DMS53 treated with DMSO at 0.1 percent for 48 hours (cell line): ENCODE measurements around the gene GHRHR.

Experiments
- DNase-seq: peaks from one replicate; lab custom pipeline; 2025; ENCODE audit not compliant: unreplicated experiment; lab: John Stamatoyannopoulos, UW

Gene GHRHR

DNA sequence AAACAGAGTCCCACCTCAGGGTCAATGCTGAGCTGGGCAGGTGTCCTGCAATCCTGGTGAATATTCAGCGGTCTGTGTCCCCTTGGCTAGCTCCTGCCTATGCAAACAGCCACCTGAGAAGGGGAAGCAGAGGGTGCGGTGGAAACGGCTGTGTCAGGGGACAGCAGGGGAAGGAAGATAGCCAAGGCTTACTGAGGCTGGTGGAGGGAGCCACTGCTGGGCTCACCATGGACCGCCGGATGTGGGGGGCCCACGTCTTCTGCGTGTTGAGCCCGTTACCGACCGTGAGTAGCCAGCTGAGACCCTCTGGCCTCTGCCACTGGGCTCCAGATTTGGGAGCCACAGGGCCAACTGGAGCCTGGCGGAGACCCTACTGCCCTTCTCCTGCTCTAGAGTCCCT is at the start of gene GHRHR:
Gene GHRHR (plus strand): TSS at position 112 of the 400 bp plus-strand sequence. CDS start 116 bp downstream, at position 228.
- no peak for DNase-seq

DNA sequence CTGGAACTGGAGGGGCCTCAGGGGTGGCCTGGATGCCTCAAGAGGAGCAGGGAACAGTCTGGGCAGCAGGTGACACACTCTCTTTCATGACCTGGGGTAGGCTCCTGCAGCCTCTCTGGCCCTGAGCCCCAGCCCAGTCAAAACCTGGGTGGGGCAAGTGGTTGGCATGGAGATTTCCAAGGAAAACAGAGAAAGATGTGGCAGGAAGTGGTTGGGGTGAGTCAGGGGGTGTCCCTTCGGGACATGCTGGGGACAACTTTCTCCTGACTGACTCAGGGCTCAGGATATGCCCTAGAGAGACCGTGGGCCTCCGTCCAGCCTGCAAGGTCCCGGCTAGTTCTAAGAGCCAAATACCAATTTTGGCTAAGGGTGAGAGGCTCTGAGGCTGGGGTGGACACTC is 49.2 kb upstream of the GHRHR start:
- no peak for DNase-seq

DNA sequence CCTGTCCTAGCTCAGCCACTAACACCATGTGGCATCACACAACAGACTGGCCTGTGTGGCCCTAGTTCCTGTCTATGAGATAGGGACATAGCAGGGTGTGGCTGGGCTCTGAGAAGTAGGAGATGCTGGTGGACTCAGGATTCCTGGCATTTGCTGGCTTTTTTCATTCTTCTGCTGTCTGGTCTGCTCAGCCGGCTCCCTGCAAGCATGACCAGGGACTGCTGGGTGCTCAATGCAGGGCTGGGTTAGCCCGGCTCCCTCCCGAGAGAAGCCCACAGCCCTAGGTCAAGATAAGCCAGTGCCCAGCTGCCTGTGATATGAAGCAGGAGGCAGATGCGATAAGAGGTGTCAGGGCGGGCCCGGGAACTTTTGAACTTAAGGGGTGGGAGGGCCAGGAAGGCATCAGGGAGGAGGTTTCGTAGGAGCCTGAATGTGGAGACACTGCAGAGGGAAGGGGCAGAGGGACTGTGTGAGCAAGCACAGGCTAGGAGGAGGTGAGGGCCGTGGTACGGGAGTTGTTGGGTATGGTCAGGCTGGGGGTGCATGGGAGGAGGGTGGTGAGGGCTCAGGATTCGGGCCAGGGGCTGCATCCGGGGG is 48.6 kb upstream of the GHRHR start:
- DNase-seq, result no peak

DNA sequence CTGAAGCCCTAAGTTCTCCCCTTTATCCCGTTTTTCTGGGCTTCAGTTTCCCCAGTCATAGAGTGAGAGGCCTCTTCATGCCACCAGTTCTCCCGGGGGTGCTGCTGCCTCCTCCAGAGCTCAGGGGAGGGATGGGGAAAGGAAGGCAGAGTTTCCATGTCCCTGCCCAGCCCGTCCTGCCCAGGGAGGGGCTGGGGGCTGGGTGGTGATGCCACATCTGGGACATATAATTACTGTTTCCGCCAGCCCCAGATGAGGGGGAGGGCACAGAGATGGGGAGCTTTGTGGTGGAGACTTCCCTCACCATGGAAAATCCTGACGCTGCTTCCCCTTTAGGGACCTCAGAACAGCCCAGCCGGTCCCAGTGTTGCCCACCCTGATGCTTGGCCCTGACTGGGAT is 48.0 kb upstream of the GHRHR start:
- no peak for DNase-seq

DNA sequence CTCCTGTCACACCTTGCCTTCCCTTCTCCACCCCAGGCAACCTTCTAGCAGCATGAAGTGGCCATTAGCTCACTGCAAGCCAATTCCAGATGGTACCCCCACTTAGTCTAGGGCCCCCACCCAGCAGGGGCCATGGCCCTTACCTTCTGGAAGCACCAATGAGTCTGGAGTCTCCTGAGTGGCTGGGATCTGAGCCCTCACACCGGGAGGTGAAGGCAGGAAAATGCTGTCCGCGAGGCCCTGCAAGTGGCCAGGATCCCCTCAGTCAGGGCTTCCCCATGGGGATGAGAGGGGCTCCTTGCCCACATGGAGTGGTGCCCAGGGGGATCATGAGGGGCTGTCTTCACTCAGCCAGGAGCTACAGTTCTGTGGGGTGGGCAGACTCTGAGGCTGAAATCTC is 47.5 kb upstream of the GHRHR start:
- DNase-seq, result no peak

DNA sequence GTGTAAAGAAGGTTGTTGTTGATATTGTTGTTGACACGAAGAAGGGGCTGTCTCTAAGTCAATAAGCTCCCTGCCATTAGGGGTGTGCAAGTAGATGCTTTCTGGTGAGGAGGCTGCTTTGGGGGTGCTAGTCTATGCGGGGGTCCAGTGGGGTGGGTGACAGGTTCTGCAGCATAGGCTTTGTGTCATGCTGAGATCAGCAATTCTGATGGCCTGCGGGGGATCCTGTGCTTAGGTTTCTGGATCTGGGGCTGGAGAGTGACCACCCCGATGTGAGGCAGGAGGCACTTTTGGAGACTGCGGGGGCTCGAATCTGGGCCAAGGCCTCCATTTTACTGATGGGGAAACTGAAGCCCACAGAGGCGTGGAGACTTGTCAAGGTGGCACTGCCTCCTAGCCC is 47.0 kb upstream of the GHRHR start:
- no peak for DNase-seq

DNA sequence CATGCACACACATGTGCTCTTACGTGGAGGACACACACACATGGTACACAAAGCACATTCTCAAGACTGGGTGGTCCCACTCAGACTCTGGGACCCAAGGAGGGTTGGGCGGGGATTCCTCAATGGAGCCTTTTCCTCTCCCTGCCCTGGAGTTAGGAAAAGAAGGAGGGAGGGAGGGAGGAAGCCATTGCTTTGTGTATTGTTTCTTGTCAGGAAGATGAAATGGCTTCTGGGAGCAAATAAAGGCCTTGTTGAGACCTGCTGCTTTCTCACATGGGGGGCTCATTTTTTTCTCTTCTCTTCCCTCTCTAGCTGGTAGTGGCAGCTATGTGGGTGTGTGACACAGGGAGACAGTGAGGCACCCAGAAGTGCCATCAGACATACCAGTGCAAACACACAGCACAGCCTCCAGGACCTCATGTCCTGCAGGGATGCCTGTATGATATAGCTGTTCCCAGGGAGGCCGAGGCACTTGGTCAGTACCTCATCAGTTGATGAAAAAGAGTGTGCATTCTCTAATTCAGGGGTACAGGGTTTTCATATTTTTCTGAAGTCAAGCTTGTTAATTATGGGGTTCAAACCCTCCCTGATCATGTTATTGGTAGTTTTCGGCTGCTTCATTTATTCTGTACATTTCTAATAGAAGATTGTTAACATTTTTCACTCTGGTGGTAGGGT is 46.4 kb upstream of the GHRHR start:
- DNase-seq, result no peak

DNA sequence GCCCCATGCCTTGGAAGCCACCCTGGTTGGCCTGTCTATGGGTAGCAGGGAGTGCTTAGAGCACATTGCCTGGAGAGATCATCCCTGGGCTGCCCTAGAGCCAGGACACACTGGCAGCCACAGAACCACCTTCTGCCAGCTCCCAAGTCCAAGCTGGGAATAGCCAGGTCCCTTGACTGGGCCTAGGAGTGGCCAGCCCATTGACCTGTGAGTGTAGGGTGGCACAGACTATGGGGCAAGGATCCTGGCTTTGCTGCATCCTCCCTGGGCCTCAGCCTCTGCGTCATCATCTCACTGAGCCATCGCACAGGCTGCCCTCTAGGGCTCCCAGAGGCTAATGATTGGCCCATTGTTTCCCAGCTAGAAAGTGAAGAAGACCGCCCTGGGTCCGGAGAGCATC is 45.1 kb upstream of the GHRHR start:
- no peak for DNase-seq

DNA sequence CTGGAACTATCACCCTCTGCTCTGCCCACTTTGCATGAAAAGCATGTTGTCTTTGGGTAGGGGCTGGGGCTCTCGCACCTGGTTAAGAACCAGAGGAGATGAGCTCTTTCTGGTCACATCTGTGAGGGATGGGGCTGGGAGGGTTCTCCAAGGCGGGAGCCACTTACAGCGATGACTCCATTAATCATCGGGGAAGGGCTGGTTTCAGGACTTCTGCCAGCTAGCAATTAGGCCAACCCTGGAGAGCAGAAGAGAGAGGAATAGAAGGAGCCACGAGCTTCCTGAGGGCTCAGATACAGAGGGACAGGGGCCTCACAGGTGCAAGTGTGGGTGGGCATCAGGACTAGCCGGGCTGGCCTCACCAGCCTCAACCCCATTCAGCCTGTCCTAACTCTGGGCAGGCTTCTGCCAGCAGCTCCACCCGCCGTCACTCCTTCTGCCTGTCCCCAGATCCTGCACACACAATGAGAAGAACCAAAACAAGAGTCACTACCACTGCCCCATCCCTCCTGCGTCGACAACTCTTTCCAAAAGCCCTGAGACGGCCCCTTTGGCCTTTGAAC is 43.7 kb upstream of the GHRHR start:
- no peak for DNase-seq

DNA sequence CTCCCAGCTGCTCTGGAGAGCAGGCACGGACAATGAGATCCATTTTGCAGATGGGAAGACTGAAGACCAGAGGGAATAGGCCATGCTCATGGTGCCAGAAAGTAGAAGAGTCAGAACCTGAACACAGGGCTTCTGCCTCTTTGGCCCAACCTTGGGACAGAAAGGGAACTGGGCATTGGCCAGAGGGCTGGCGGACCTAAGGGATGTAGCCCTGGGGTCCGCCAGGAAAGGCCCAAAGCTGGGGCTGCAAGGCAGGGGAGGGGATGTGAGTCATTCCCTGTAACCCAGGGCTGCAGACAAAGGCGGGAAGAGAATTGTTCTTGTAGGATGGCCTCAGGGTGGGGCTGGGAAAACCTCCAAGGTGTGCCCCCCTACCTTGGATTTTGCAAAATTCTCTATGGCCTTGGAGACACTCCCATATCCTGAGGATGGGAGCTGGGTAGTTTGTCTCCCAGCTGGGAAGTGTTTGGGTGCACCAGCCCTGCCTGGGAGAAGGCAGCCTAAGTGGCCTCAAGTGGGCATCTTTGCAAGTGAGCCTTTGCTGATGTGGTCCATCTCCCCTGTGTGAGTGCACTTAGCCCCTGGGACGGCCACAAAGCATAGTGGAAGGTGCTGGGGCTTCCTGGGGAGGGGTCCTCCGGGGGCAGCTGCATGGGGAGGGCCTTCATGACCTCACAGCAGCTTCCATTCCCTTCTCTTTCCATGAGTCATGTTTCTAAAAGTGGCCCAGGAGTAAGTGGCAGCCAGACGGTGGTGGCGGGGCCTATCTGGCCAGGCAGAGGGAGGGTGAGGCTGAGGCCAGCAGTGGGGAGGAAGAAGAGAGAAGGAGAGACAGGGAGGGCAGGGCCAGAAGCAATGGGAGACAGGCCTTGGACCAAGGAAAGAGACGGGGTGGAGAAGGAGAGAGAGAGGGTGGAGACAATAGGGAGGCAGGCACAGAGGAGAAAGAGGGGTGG is 42.9 kb upstream of the GHRHR start:
- no peak for DNase-seq

DNA sequence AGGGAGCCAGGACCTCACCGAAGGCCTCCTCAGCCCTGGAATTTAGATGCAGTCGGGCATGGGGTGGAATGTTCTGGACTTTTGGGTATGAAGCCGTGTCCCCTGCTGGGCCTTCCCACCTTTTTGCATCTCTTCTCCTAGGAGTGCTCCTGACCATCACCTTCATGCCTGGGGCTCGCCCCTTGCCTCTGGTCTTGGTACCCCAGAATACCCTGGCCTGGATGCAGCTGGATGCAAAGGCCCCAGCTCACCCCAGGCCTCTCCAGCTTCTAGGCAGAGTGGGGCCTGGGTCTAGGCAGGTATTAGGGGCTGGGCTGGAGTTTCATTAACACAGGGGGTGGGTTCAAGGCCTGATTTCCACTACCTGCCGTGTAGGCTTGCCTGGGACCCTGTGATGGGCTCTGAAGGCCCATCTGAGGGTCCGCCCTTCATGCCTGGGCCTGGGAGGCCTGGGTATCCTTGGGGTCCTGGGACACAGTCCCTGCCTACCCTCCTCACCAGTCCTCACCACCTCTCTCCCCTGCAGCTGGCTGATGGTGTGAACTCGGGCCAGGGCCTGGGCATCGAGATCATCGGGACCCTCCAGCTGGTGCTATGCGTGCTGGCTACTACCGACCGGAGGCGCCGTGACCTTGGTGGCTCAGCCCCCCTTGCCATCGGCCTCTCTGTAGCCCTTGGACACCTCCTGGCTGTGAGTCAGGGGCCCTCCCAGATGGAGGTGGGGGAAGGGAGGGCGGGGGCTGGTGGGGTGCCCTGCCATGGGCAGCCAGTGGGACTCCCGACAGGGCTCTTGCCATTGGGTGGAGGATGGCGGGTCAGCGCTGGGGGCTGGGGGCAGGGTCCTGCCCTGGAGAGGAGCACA is 42.0 kb upstream of the GHRHR start:
- DNase-seq, result no peak

DNA sequence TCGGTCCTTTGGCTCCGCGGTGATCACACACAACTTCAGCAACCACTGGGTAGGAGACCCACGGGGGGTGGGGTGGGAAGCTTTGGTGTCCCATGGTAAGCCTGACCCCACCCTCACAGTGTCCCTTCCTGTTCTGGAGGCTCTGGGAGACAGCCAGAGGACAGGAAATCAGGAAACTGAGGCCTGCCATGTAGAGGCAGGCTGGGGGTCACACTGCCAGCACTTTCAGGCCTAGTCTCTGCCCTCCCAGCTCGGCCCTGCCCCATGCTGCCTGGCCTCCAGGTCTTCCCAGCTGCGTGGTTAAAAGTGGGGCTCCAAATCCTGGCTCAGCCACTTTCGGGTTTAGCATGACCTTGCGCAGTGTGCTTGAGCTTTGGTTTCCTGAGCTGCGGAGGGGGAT is 41.2 kb upstream of the GHRHR start:
- DNase-seq, result no peak

DNA sequence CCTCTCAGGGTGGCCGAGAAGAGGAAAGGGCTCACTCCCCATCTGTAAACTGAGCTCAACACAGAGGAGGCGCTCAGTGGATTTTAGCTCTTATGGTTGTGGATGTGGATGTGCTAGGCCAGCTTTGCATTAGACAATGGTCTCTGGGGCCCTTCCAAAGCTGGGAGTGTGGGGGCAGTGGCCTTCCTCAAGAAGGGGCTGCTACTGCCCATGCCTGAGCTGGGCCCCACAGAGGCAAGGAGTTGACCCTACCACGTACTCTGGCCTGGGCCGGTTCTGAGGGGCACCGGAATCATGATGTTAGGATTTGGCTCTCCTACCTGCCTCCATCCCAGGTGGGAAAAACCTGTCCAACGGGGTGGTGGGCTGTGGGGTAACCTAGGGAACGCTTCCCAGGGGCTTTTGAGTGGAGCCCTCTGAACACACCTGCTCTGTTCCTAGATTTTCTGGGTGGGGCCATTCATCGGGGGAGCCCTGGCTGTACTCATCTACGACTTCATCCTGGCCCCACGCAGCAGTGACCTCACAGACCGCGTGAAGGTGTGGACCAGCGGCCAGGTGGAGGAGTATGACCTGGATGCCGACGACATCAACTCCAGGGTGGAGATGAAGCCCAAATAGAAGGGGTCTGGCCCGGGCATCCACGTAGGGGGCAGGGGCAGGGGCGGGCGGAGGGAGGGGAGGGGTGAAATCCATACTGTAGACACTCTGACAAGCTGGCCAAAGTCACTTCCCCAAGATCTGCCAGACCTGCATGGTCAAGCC is 40.6 kb upstream of the GHRHR start:
- no peak for DNase-seq

DNA sequence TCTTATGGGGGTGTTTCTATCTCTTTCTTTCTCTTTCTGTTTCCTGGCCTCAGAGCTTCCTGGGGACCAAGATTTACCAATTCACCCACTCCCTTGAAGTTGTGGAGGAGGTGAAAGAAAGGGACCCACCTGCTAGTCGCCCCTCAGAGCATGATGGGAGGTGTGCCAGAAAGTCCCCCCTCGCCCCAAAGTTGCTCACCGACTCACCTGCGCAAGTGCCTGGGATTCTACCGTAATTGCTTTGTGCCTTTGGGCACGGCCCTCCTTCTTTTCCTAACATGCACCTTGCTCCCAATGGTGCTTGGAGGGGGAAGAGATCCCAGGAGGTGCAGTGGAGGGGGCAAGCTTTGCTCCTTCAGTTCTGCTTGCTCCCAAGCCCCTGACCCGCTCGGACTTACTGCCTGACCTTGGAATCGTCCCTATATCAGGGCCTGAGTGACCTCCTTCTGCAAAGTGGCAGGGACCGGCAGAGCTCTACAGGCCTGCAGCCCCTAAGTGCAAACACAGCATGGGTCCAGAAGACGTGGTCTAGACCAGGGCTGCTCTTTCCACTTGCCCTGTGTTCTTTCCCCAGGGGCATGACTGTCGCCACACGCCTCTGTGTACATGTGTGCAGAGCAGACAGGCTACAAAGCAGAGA is 39.9 kb upstream of the GHRHR start:
- DNase-seq, result no peak

DNA sequence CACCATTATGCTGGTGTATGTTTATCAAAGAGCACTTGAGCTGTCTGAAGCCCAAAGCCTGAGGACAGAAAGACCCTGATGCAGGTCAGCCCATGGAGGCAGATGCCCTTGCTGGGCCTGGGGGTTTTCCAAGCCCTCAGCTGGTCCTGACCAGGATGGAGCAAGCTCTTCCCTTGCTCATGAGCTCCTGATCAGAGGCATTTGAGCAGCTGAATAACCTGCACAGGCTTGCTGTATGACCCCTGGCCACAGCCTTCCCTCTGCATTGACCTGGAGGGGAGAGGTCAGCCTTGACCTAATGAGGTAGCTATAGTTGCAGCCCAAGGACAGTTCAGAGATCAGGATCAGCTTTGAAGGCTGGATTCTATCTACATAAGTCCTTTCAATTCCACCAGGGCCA is 39.1 kb upstream of the GHRHR start:
- no peak for DNase-seq

DNA sequence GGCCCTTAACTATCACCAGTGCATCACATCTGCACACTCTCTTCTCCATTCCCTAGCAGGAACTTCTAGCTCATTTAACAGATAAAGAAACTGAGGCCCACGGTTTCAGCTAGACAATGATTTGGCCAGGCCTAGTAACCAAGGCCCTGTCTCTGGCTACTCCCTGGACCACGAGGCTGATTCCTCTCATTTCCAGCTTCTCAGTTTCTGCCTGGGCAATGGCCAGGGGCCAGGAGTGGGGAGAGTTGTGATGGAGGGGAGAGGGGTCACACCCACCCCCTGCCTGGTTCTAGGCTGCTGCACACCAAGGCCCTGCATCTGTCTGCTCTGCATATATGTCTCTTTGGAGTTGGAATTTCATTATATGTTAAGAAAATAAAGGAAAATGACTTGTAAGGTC is 38.6 kb upstream of the GHRHR start:
- DNase-seq, result no peak

DNA sequence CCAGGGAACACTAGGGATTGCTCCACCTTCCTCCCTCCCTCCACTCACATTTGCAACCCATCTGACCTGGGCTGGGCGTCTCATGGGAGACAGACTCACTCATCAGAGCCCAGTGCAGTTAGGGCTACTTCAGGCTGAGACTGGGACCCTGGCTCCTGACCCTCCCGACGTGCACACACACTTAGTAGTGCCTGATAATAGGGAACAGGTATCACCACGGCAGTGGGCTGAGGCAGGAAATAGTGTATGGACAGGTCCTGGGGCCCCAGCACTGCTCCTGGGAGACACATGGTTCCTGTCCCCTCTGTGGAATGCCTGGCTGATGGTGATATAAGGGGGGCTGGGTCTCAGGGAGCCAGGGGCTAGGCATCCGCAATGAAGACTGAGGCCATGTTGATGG is 37.8 kb upstream of the GHRHR start:
- no peak for DNase-seq

DNA sequence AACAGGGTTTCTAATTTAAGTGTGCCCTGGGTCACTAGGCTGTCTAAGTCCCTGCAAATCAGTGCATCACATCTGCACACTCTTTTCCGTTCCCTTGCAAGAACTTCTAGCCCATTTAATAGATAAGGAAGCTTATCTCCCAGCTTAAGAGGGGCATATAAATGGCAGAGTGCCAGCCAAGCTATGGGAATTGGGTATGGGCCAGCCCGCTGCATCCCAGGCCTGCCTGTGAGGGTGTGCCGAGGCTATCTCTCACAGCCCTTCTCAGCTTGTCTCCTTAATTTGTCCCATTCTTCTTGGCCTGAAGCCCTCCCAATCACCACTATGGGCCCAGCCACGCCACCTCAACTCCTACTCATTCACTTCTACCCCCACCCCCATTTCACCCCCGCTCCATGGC is 37.4 kb upstream of the GHRHR start:
- no peak for DNase-seq

DNA sequence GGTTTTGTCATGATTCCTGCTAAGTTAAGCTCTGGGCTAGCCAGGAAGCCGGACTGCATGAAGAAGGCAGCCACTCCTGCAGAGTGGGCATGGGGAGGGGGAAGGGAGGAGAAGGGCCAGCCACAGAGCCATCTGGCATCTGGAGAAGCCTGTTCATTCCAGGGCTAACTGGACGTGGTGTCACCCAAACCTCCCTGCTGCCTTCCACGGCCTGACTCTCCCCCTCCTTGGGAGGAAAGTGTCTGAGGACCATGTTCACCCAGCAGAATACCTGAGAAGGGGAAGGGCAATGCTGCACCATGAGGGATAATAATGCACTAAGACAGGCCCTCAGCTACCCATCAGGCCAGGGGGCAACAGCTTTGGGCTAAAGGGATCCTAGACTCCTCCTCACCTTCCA is 36.7 kb upstream of the GHRHR start:
- DNase-seq, result no peak

DNA sequence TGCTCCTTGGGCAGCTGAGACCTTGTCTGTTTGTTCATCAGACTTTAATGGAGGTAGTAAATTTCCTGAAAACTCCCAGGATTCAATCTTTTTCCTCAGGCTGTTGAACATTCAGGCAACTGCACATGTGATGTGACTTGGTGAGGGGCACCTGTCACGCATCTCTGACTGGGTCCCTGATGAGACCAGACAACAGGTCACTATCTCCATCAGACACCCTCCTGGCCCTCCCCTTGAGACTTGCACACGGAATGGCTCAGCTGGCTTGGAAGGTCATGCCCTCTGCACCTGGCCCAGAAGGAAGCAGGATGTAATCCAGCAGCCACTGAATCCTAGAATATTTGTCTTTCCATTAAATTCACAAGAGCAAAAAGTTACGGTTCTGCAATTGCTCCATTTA is 36.2 kb upstream of the GHRHR start:
- DNase-seq, result no peak
